Body of pancreas (tissue), 4 donors: ENCODE data around the gene SLC41A3.

Experiments
- CTCF ChIP-seq, 7 experiments: fragments of 450-650 bp in 4 of 7; fragments of 200-600 bp in 3 of 7; sonication (generic) in 3 of 7; IDR thresholded peaks; one replicate each; pipeline ENCODE4 v1.5.1; 2016 to 2019; ENCODE audit warnings: antibody characterized with exemption in 7 of 7
- POLR2A ChIP-seq, 3 donors: fragments of 450-650 bp; IDR thresholded peaks; one replicate each; pipeline ENCODE4 v1.6.1; 2016; ENCODE audit warnings: antibody characterized with exemption in 3 of 3, mild to moderate bottlenecking in 2 of 3

- TF ChIP-seq CTCF (IDR thresholded peaks at IDR 0.05) (no peak), POLR2A (IDR thresholded peaks at IDR 0.05) (no peak)
Measured at GRCh38 chr3:126058666-126059065, 25.3 kb downstream of the SLC41A3 start.
